Lung (tissue), 12 donors: Measurements from ENCODE around the gene BCAT1. TPM values are rescaled to one million over a fixed set of nuclear protein-coding genes. Genes with fewer than 3 reads are reported as not detected.

ENCODE experiments used
- ATAC-seq: fragments of 200-7000 bp; cut with Tn5 transposase; one replicate; pipeline ENCODE4 v1.9.1; 2020; ENCODE audit warnings: moderate number of reproducible peaks; ENCODE audit not compliant: insufficient read depth, low FRiP score
- DNase-seq, 3 donors: peaks; one replicate each; pipeline ENCODE4 v3.0.0-alpha.2; 2013 to 2017
- H3K27ac ChIP-seq, 2 donors: one replicate each; pipeline ENCODE4 v1.5.1; 2013; ENCODE audit warnings: mild to moderate bottlenecking in 2 of 2, moderate library complexity in 2 of 2, control low read depth in 1 of 2, inconsistent platforms in 1 of 2, low read depth in 1 of 2, low read length in 1 of 2
- H3K27me3 ChIP-seq, 3 donors: one replicate each; pipeline ENCODE4 v1.5.1; 2013; ENCODE audit warnings: low read length in 2 of 3; ENCODE audit not compliant: control insufficient read depth in 3 of 3, insufficient read depth in 3 of 3
- H3K36me3 ChIP-seq, 4 donors: one replicate each; pipeline ENCODE4 v1.5.1; 2013; ENCODE audit warnings: low read length in 4 of 4, mild to moderate bottlenecking in 1 of 4, moderate library complexity in 1 of 4; ENCODE audit not compliant: control insufficient read depth in 4 of 4, insufficient read depth in 4 of 4
- H3K4me1 ChIP-seq, 5 donors: one replicate each; pipeline ENCODE4 v1.5.1; 2013; ENCODE audit warnings: low read length in 5 of 5, mild to moderate bottlenecking in 2 of 5, moderate library complexity in 1 of 5; ENCODE audit not compliant: control insufficient read depth in 5 of 5, insufficient read depth in 5 of 5
- H3K4me3 ChIP-seq: one replicate; pipeline ENCODE4 v1.5.1; 2013; ENCODE audit warnings: mild to moderate bottlenecking, control low read depth, moderate library complexity
- H3K9ac ChIP-seq, 2 donors: one replicate each; pipeline ENCODE4 v1.5.1; 2013; ENCODE audit warnings: low read length in 2 of 2, control low read depth in 1 of 2; ENCODE audit not compliant: insufficient read depth in 1 of 2
- H3K9me3 ChIP-seq, 4 donors: one replicate each; pipeline ENCODE4 v1.5.1; 2013; ENCODE audit warnings: low read length in 3 of 4, mild to moderate bottlenecking in 1 of 4, moderate library complexity in 1 of 4; ENCODE audit not compliant: control insufficient read depth in 4 of 4, insufficient read depth in 3 of 4
- WGBS, 2 donors: extraction: QIAGEN DNeasy Blood & Tissue Kit; methylation state at CpG; one replicate each; pipeline ENCODE4 v1.1.7; 2013; 5-methylcytosine and 5-hydroxymethylcytosine counted together
- polyA plus RNA-seq, 2 donors: library from polyadenylated mRNA; stranded (reverse); fragments of 200-250 nt; gene quantifications; one replicate each; pipeline ENCODE4 v1.2.1, GENCODE V29; 2013
- total RNA-seq, 2 donors: library from RNA; depleted of rRNA in 1 of 2; stranded (reverse); fragments of >200 nt in 1 of 2; gene quantifications; one replicate each; pipeline ENCODE4 v1.2.1, GENCODE V29; 2014 to 2021
- TF ChIP-seq, protein P1 (sequence below): IDR thresholded peaks from 2 replicates; pipeline ENCODE4 v1.5.1; 2012; ENCODE audit warnings: mild to moderate bottlenecking; ENCODE audit errors: control extremely low read depth, extremely low read depth
- donor health status: control.
- donor health status: control.
- donor health status: Bipolar disorder and iron deficiency.
- donor health status: healthy.
- donor health status: DM: yes; HTN: yes; CAD: no.

The BCAT1 gene
- total and polyA plus RNA-seq, 4 donors = 11.7 to 94.9 (median 40.9) TPM

DNA sequence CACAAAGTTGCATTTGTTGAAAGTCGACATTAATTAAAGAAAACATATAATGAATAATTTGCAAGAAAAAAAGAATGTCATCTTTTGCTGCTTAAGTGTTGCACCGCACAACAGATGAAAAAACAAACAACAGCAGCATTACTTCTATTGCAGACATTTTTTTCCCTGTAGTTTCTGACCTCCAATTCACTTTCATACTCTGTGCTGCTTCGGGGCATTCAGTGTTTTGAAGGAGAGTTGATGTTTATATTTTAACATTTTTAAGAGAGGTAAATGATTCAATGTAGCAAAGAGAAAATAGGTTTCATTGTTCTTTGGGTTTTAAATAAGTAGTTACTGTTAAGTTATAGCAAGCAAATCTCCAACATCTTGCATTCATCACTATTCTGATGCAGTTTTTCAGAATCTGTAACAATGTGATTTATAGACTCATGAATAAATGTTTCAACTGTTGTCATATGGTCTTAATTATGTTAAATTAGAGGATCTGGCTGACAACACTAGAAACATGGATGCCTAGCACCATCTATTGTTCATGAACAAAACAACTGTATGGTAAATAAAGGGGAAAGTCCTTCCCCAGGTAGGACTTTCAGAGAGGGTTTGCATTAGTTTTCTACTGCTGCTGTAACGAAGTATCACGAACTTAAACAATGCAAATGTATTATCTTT is 168.1 kb downstream of the BCAT1 start:
- DNase-seq (peak in 2 of 3 donors; percentile 34 to 39), ATAC-seq (no peak)
- H3K9me3 ChIP-seq = no peaks in the 10 kb centered on the region
- no peak overlapping the region for H3K27ac ChIP-seq
- H3K36me3 ChIP-seq = no peaks in the 10 kb centered on the region
- peaks cover 0 to 21% (median 0%) of the 10 kb centered on the region in 5 donors for H3K4me1 ChIP-seq
- WGBS, 2 donors = 67 to 72% methylated on average over 5 of the region's 5 CpGs
- no peaks in the 10 kb centered on the region for H3K27me3 ChIP-seq
- H3K4me3 ChIP-seq = no peak overlapping the region
- no peak overlapping the region for H3K9ac ChIP-seq
- TF ChIP-seq, protein P1, sequence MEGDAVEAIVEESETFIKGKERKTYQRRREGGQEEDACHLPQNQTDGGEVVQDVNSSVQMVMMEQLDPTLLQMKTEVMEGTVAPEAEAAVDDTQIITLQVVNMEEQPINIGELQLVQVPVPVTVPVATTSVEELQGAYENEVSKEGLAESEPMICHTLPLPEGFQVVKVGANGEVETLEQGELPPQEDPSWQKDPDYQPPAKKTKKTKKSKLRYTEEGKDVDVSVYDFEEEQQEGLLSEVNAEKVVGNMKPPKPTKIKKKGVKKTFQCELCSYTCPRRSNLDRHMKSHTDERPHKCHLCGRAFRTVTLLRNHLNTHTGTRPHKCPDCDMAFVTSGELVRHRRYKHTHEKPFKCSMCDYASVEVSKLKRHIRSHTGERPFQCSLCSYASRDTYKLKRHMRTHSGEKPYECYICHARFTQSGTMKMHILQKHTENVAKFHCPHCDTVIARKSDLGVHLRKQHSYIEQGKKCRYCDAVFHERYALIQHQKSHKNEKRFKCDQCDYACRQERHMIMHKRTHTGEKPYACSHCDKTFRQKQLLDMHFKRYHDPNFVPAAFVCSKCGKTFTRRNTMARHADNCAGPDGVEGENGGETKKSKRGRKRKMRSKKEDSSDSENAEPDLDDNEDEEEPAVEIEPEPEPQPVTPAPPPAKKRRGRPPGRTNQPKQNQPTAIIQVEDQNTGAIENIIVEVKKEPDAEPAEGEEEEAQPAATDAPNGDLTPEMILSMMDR = no peak

DNA sequence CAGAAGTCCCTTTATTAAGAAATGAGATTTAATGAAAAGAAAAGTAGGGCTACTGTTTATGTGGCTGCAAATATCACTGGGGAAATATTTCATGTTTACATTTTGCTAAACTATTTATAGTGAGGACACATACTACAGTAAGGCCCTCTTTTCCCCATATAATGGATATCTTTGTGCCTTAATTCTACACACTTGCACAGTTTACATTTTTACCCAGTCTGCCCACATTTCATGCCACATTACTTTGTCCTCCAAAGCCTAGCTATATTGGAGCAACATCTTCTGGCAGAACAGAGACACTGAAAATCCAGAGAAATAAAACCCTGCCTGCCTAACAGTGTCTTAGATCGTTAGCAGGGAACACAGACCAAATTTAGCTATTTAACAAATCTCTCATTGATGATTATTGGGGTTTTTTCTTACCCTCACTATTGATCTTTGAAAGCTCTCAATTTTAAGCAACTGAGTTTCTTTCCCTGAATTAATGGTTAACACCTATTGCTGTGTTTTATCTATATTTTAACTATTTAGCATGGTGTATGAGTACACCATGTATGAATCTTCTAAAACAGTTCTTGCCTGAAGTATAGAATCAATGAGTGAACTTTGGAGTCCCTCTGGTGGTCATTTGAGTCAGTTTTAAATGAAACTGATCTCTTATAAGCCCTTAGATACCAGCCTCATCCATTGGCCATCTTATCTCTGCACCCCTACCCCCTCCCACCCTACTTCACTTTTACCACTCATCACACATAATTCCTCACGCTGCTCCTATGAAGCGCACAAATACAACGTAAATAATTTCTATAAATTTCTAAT is 170.2 kb downstream of the BCAT1 start:
- no peaks in the 10 kb centered on the region for H3K27me3 ChIP-seq
- H3K9me3 ChIP-seq = no peaks in the 10 kb centered on the region
- no peak overlapping the region for H3K27ac ChIP-seq
- DNase-seq (peak in 2 of 3 donors; percentile 80 to 87), ATAC-seq (peak; percentile 37)
- H3K36me3 ChIP-seq = no peaks in the 10 kb centered on the region
- peaks cover 0 to 23% (median 4%) of the 10 kb centered on the region in 5 donors for H3K4me1 ChIP-seq
- TF ChIP-seq, protein P1 = peak; percentile 19
- H3K4me3 ChIP-seq = no peak overlapping the region
- 51 to 64% methylated on average over 4 of the region's 4 CpGs for WGBS, 2 donors
- no peak overlapping the region for H3K9ac ChIP-seq

DNA sequence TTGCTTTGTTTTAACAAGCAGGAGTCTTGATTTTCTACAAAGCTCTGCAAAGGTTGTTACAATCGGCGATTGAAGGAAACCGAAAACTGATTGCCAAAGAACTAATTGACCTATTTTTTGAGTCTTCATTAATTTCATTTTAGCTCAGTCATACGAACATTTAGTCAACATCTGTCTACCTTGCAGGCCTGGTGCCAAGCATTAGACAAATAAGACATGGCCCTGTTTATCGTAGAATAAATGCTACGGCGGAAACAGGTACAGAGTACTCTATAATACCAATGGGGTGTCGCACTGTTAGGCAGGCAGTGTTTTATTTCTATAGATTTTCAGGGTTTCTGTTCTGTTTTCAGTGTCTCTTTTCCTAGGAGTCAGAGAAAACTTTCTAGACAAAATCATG is 171.5 kb downstream of the BCAT1 start:
- peaks cover 0 to 35% (median 8%) of the 10 kb centered on the region in 5 donors for H3K4me1 ChIP-seq
- H3K9ac ChIP-seq = no peak overlapping the region
- H3K4me3 ChIP-seq = no peak overlapping the region
- TF ChIP-seq, protein P1 = no peak
- DNase-seq = no peak
- H3K9me3 ChIP-seq = no peaks in the 10 kb centered on the region
- no peak for ATAC-seq
- no peak overlapping the region for H3K27ac ChIP-seq
- WGBS, 2 donors = 72 to 84% methylated on average over 8 of the region's 8 CpGs
- no peaks in the 10 kb centered on the region for H3K36me3 ChIP-seq
- H3K27me3 ChIP-seq = no peaks in the 10 kb centered on the region
